Heart left ventricle (tissue), 16 donors: Measurements from ENCODE around the gene CCR8. TPM values are rescaled to one million over a fixed set of nuclear protein-coding genes. Genes with fewer than 3 reads are reported as not detected.

Source experiments
- ATAC-seq, 4 donors: fragments of 200-7000 bp; cut with Tn5 transposase; one replicate each; pipeline ENCODE4 v1.9.1; 2020 to 2022; ENCODE audit warnings: moderate library complexity in 4 of 4, mild to moderate bottlenecking in 3 of 4, moderate number of reproducible peaks in 1 of 4
- DNase-seq, 5 donors: peaks; one replicate each; pipeline ENCODE4 v3.0.0-alpha.2; 2020
- H3K27ac ChIP-seq, 12 donors: fragments of 200-600 bp; sonication (generic) in 4 of 12; one replicate each; pipeline versions ENCODE4 v1.5.0 to v1.8.0; 2016 to 2022; ENCODE audit warnings: mild to moderate bottlenecking in 2 of 12
- H3K27me3 ChIP-seq, 9 donors: fragments of 200-600 bp; sonication (generic) in 2 of 9; one replicate each; pipeline versions ENCODE4 v1.5.1 to v1.8.0; 2016 to 2022; ENCODE audit warnings: mild to moderate bottlenecking in 3 of 9
- H3K36me3 ChIP-seq, 9 donors: fragments of 200-600 bp; sonication (generic) in 2 of 9; one replicate each; pipeline versions ENCODE4 v1.5.0 to v1.8.0; 2018 to 2022; ENCODE audit warnings: mild to moderate bottlenecking in 2 of 9
- H3K4me1 ChIP-seq, 12 donors: fragments of 200-600 bp; sonication (generic) in 4 of 12; one replicate each; pipeline versions ENCODE4 v1.5.0 to v1.8.0; 2016 to 2022; ENCODE audit warnings: mild to moderate bottlenecking in 3 of 12
- H3K4me3 ChIP-seq, 12 donors: fragments of 200-600 bp; sonication (generic) in 4 of 12; one replicate each; pipeline versions ENCODE4 v1.5.0 to v1.8.0; 2017 to 2022; ENCODE audit warnings: mild to moderate bottlenecking in 9 of 12, moderate library complexity in 4 of 12
- H3K9me3 ChIP-seq, 12 donors: fragments of 200-600 bp; sonication (generic) in 4 of 12; one replicate each; pipeline versions ENCODE4 v1.5.0 to v1.8.0; 2016 to 2022; ENCODE audit warnings: mild to moderate bottlenecking in 1 of 12
- CTCF ChIP-seq, 12 donors: fragments of 200-600 bp; sonication (generic) in 4 of 12; IDR thresholded peaks; one replicate each; pipeline versions ENCODE4 v1.5.0 to v1.8.0; 2018 to 2022; ENCODE audit warnings: antibody characterized with exemption in 12 of 12, mild to moderate bottlenecking in 5 of 12
- POLR2A ChIP-seq, 2 donors: fragments of 450-650 bp; IDR thresholded peaks; one replicate each; pipeline ENCODE4 v1.6.1; 2017; ENCODE audit warnings: antibody characterized with exemption in 2 of 2, mild to moderate bottlenecking in 2 of 2, moderate library complexity in 2 of 2
- WGBS, 4 donors: extraction: QIAGEN DNeasy Blood & Tissue Kit in 2 of 4; methylation state at CpG; one replicate each; pipeline versions ENCODE4 v1.1.5 to v1.1.7; 2013 to 2018; 5-methylcytosine and 5-hydroxymethylcytosine counted together
- intact Hi-C, 10 donors: fragments of 100-400 bp; cut with DNase I; formaldehyde crosslinking; loops; one replicate each; pipeline versions ENCODE4 v1.11.1 to v1.14.2; 2022
- polyA plus RNA-seq, 2 donors: library from polyadenylated mRNA; stranded (reverse); fragments of 200-250 nt; gene quantifications; one replicate each; pipeline ENCODE4 v1.2.3, GENCODE V29; 2013
- total RNA-seq, 9 donors: library from RNA; depleted of rRNA in 2 of 9; stranded (reverse); fragments of >200 nt in 2 of 9; fragmentation: NEBNext Ultra II Directional in 3 of 9; extraction: Animal tissue kit (Norgen Biotek cat#: 25700) in 3 of 9; gene quantifications; one replicate each; pipeline versions ENCODE4 v1.1.0 to v1.2.4, GENCODE V29; 2016 to 2023
- donor health status: ischemic (EF 13 %, LVEDD 7.1; RV severe dilation, severe dysfunction).
- donor health status: healthy with polysubstance abuse.
- donor health status: DM: no; HTN: yes; CAD: no.
- donor health status: DM: no; HTN: no; CAD: no.
- donor health status: ischemic (EF 25% LVEDD 6.9; RV normal size, moderate dysfunction).
- donor health status: ischemic (EF 25% LVEDD 5.7; RV mildly dilated, moderate dysfunction).
- donor health status: healthy.
- donor health status: DM: yes; HTN: yes; CAD: no.
- donor health status: ischemic (EF 35%, LVEDD 5.7; RV mildly dilated, moderate dysfunction).
- donor health status: nonischemic (EF 11% LVEDD 7.7; RV severe dilation, severe dysfunction).
- donor health status: DM: yes; HTN: yes; CAD: no.
- donor health status: PGD.
- donor health status: ischemic (EF 29% LVEDD 5.4; RV normal size, mild dysfunction).
- donor health status: nonischemic (EF 23%, LVEDD 6.1; RV moderate dilation, normal function).

Gene CCR8
- total and polyA plus RNA-seq, 11 donors = 0.29 TPM; not detected in 10

GRCh38 chr3:39287216-39288164 lies 42.0 kb upstream of the CCR8 start:
- Histone ChIP-seq H3K4me3 (no peak overlapping the region), H3K9me3 (no peaks in the 10 kb centered on the region), H3K27ac (no peak overlapping the region), H3K4me1 (peaks cover 0 to 17% (median 0%) of the 10 kb centered on the region in 12 donors), H3K36me3 (no peaks in the 10 kb centered on the region), H3K27me3 (no peaks in the 10 kb centered on the region)
- ATAC-seq (no peak), DNase-seq (no peak)
- WGBS, 4 donors = 66 to 72% (median 69%) methylated on average over 8 of the region's 8 CpGs
- no peak for TF ChIP-seq POLR2A (IDR thresholded peaks at IDR 0.05)
- TF ChIP-seq CTCF (IDR thresholded peaks at IDR 0.05) = no peak
- intact Hi-C loops = loop anchor here (1.0 to 5.0 kb wide), 15 partner anchors 79 to 187 kb away; partner anchors contain the start of genes XIRP1 (in 3 of the 10), GORASP1 (in 2 of the 10) and TTC21A (in 2 of the 10)

GRCh38 chr3:39288300-39288808 lies 41.2 kb upstream of the CCR8 start:
- intact Hi-C loops = loop anchor here in 9 of 10 donors (1.0 to 5.0 kb wide), 15 partner anchors 80 to 188 kb away; partner anchors contain the start of genes XIRP1 (in 3 of the 9), GORASP1 (in 2 of the 9) and TTC21A (in 2 of the 9)
- Histone ChIP-seq H3K4me1 (peaks cover 0 to 17% (median 0%) of the 10 kb centered on the region in 12 donors), H3K4me3 (no peak overlapping the region), H3K9me3 (no peaks in the 10 kb centered on the region), H3K27ac (no peak overlapping the region), H3K27me3 (no peaks in the 10 kb centered on the region), H3K36me3 (no peaks in the 10 kb centered on the region)
- TF ChIP-seq CTCF (IDR thresholded peaks at IDR 0.05) (peak; percentile 79 to 96 (median 92)), POLR2A (IDR thresholded peaks at IDR 0.05) (no peak)
- ATAC-seq (peak; percentile 87 to 97 (median 94)), DNase-seq (peak; percentile 76 to 85 (median 78))
- WGBS, 4 donors = 11 to 25% (median 15%) methylated on average over 3 of the region's 3 CpGs

GRCh38 chr3:39289107-39289506 lies 40.4 kb upstream of the CCR8 start:
- ATAC-seq = no peak
- no peak overlapping the region for H3K4me3 ChIP-seq
- intact Hi-C loops = loop anchor here in 9 of 10 donors (2.0 to 5.0 kb wide), 10 partner anchors 80 to 188 kb away; partner anchors contain the start of genes XIRP1 (in 3 of the 9), GORASP1 (in 2 of the 9) and TTC21A (in 2 of the 9)

More at GRCh38 chr3:39289107-39289506, 40.4 kb upstream of the CCR8 start:
- H3K9me3 ChIP-seq = no peaks in the 10 kb centered on the region
- TF ChIP-seq CTCF (IDR thresholded peaks at IDR 0.05) = no peak
- no peak for TF ChIP-seq POLR2A (IDR thresholded peaks at IDR 0.05)
- H3K4me1 ChIP-seq = peaks cover 0 to 15% (median 0%) of the 10 kb centered on the region in 12 donors
- no peaks in the 10 kb centered on the region for H3K27me3 ChIP-seq
- no peak overlapping the region for H3K27ac ChIP-seq
- 88 to 92% (median 90%) methylated on average over 4 of the region's 4 CpGs for whole genome bisulfite sequencing, 4 donors
- H3K36me3 ChIP-seq = no peaks in the 10 kb centered on the region
- no peak for DNase-seq
